Measurements from ENCODE around the gene SOCS7. TPM values are rescaled to one million over a fixed set of nuclear protein-coding genes. Genes with fewer than 3 reads are reported as not detected.

SOCS7 gene
- total and polyA plus RNA-seq, 2 experiments from 2014 or later, result 5.0 to 29.2 TPM

DNA sequence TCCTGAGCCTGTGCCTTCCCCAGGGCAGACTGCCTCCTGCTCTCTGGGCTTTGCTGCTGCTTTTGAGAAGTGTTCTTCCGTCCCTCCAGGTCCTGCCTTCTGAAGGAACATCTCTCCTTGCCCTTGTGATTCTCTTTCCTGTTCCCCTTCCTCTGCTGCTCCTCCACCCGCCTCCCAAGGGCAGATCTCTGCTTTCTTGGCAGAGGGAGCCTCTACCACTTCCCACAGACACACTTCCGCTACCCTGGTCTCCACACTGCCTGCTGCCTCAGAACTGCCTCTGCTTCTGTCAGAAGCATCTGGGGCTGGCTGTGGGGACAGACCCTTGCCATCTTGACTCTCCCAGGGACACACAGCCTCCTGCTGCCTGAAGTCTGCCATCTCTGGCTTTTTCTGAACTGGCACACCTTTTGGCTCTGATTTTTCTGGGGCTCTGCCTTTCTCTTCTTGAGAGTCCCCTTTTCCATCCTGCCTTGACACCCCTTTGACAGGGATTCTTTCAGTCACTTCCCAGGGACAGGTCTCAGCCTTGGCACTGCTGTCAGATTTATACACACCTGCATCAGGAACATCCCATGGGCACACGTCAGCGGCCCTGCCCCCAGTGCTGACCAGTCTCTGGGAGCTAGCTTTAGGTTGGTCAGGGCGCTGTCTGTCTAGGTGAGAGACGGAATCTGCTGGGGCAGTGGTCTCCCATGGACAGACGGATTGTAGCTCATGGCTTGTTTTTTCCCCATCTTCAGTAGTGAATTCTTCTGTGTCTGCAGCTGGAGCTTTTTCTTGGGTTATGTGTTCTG lies 24.4 kb upstream of the SOCS7 start:
- Mint-ChIP-seq H3K4me1 (peaks cover 61% of the 10 kb centered on the region), H3K27ac (peak overlapping the region; percentile 41)

DNA sequence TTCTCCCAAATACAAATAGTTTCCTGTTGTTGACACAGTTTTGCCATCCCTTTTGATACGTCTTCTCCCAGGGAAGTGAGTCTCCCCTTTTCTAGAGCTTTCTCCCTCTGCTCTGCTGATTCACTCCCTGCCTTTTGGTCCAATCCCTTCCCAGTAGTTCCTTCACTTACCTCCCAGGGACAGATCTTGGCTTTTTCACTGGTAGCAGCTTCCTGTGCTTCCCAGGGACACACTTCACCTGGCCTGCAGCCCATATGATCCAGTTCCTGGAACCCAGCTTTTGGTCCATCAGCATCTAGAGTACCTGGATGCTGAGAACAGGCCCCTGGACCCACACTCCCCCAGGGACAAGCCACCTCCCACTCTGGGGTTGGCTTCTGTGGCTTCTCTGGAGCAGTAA lies 23.7 kb upstream of the SOCS7 start:
- Histone ChIP-seq H3K27me3 (ENCODE audit: insufficient read depth) (no peaks in the 10 kb centered on the region), H3K36me3 (ENCODE audit: insufficient read depth) (peaks cover 6% of the 10 kb centered on the region), H2AFZ (no peak overlapping the region), H3K4me1 (ENCODE audit: insufficient read depth) (peaks cover 21% of the 10 kb centered on the region), H3K27ac (ENCODE audit: low read depth) (no peak overlapping the region), H3F3A (replicated peaks; ENCODE audit: low read depth) (peaks cover 9% of the 10 kb centered on the region; the same call in 1 of the 2 replicates), H3K4me3 (no peak overlapping the region), H3K79me2 (replicated peaks; ENCODE audit: insufficient read depth) (no peaks in the 10 kb centered on the region), H3K9me2 (ENCODE audit: insufficient read depth) (peaks cover 9% of the 10 kb centered on the region; the same call in 1 of the 2 replicates), H4K20me1 (replicated peaks; ENCODE audit: insufficient read depth) (peaks cover 2% of the 10 kb centered on the region; the same call in 1 of the 2 replicates), H3K4me2 (no peak overlapping the region)
- TF ChIP-seq, protein P1, sequence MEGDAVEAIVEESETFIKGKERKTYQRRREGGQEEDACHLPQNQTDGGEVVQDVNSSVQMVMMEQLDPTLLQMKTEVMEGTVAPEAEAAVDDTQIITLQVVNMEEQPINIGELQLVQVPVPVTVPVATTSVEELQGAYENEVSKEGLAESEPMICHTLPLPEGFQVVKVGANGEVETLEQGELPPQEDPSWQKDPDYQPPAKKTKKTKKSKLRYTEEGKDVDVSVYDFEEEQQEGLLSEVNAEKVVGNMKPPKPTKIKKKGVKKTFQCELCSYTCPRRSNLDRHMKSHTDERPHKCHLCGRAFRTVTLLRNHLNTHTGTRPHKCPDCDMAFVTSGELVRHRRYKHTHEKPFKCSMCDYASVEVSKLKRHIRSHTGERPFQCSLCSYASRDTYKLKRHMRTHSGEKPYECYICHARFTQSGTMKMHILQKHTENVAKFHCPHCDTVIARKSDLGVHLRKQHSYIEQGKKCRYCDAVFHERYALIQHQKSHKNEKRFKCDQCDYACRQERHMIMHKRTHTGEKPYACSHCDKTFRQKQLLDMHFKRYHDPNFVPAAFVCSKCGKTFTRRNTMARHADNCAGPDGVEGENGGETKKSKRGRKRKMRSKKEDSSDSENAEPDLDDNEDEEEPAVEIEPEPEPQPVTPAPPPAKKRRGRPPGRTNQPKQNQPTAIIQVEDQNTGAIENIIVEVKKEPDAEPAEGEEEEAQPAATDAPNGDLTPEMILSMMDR (conservative IDR thresholded peaks at IDR 0.05; ENCODE audit: low read depth in 2 of 2), result no peak
- TF ChIP-seq, protein P2, sequence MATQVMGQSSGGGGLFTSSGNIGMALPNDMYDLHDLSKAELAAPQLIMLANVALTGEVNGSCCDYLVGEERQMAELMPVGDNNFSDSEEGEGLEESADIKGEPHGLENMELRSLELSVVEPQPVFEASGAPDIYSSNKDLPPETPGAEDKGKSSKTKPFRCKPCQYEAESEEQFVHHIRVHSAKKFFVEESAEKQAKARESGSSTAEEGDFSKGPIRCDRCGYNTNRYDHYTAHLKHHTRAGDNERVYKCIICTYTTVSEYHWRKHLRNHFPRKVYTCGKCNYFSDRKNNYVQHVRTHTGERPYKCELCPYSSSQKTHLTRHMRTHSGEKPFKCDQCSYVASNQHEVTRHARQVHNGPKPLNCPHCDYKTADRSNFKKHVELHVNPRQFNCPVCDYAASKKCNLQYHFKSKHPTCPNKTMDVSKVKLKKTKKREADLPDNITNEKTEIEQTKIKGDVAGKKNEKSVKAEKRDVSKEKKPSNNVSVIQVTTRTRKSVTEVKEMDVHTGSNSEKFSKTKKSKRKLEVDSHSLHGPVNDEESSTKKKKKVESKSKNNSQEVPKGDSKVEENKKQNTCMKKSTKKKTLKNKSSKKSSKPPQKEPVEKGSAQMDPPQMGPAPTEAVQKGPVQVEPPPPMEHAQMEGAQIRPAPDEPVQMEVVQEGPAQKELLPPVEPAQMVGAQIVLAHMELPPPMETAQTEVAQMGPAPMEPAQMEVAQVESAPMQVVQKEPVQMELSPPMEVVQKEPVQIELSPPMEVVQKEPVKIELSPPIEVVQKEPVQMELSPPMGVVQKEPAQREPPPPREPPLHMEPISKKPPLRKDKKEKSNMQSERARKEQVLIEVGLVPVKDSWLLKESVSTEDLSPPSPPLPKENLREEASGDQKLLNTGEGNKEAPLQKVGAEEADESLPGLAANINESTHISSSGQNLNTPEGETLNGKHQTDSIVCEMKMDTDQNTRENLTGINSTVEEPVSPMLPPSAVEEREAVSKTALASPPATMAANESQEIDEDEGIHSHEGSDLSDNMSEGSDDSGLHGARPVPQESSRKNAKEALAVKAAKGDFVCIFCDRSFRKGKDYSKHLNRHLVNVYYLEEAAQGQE (IDR thresholded peaks at IDR 0.05; ENCODE audit: unreplicated experiment), result no peak
- TF ChIP-seq NANOG (IDR thresholded peaks at IDR 0.05; ENCODE audit: borderline replicate concordance) (no peak), EZH2phosphoT487 (IDR thresholded peaks at IDR 0.05; ENCODE audit: unreplicated experiment) (no peak), STAT1 (IDR thresholded peaks at IDR 0.05; ENCODE audit: unreplicated experiment) (no peak), CREB1 (CRISPR knock-in tag; IDR thresholded peaks at IDR 0.05; ENCODE audit: low read depth) (no peak), EZH2 (IDR thresholded peaks at IDR 0.05; ENCODE audit: low read depth, unreplicated experiment) (no peak)
- TF ChIP-seq, protein P3, sequence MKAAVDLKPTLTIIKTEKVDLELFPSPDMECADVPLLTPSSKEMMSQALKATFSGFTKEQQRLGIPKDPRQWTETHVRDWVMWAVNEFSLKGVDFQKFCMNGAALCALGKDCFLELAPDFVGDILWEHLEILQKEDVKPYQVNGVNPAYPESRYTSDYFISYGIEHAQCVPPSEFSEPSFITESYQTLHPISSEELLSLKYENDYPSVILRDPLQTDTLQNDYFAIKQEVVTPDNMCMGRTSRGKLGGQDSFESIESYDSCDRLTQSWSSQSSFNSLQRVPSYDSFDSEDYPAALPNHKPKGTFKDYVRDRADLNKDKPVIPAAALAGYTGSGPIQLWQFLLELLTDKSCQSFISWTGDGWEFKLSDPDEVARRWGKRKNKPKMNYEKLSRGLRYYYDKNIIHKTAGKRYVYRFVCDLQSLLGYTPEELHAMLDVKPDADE (IDR thresholded peaks at IDR 0.05), result no peak
- DNase-seq (ENCODE audit: low spot score) (no peak), ATAC-seq (no peak)
- Mint-ChIP-seq H3K27me3 (ENCODE audit: insufficient read depth, low read depth, poor library complexity) (peaks cover 3% of the 10 kb centered on the region), H3K4me1 (peaks cover 61% of the 10 kb centered on the region), H3K27ac (no peak overlapping the region; the same call in 1 of the 2 replicates), H3K9me3 (no peaks in the 10 kb centered on the region), H3K36me3 (ENCODE audit: low read depth) (peaks cover 10% of the 10 kb centered on the region), H3K4me3 (no peak overlapping the region)

More for the DNA sequence above, 24.4 kb upstream of the SOCS7 start:
- Histone ChIP-seq H3K27me3 (ENCODE audit: insufficient read depth) (no peaks in the 10 kb centered on the region), H3K79me2 (replicated peaks; ENCODE audit: insufficient read depth) (no peaks in the 10 kb centered on the region), H2AFZ (no peak overlapping the region), H3K4me1 (ENCODE audit: insufficient read depth) (peaks cover 21% of the 10 kb centered on the region), H3K27ac (ENCODE audit: low read depth) (0 out of 2 replicates have a peak overlapping the region, but pooled peaks have one; percentile 19), H3K4me2 (no peak overlapping the region), H3F3A (replicated peaks; ENCODE audit: low read depth) (peaks cover 15% of the 10 kb centered on the region; the same call in 1 of the 2 replicates), H3K4me3 (no peak overlapping the region), H3K9me2 (ENCODE audit: insufficient read depth) (peaks cover 9% of the 10 kb centered on the region; the same call in 1 of the 2 replicates), H4K20me1 (replicated peaks; ENCODE audit: insufficient read depth) (peaks cover 8% of the 10 kb centered on the region; the same call in 1 of the 2 replicates), H3K36me3 (ENCODE audit: insufficient read depth) (peaks cover 10% of the 10 kb centered on the region)
- Mint-ChIP-seq H3K4me3 (no peak overlapping the region; the same call in 2 of the 3 replicates), H3K36me3 (ENCODE audit: low read depth) (peaks cover 15% of the 10 kb centered on the region), H3K27me3 (ENCODE audit: insufficient read depth, low read depth, poor library complexity) (peaks cover 3% of the 10 kb centered on the region), H3K9me3 (no peaks in the 10 kb centered on the region)
- ATAC-seq, result no peak
- TF ChIP-seq JUNB (IDR thresholded peaks at IDR 0.05; ENCODE audit: unreplicated experiment), result no peak
- DNase-seq (ENCODE audit: low spot score), result no peak
